ENCODE measurements around the gene AURKAIP1.

Gene AURKAIP1

DNA sequence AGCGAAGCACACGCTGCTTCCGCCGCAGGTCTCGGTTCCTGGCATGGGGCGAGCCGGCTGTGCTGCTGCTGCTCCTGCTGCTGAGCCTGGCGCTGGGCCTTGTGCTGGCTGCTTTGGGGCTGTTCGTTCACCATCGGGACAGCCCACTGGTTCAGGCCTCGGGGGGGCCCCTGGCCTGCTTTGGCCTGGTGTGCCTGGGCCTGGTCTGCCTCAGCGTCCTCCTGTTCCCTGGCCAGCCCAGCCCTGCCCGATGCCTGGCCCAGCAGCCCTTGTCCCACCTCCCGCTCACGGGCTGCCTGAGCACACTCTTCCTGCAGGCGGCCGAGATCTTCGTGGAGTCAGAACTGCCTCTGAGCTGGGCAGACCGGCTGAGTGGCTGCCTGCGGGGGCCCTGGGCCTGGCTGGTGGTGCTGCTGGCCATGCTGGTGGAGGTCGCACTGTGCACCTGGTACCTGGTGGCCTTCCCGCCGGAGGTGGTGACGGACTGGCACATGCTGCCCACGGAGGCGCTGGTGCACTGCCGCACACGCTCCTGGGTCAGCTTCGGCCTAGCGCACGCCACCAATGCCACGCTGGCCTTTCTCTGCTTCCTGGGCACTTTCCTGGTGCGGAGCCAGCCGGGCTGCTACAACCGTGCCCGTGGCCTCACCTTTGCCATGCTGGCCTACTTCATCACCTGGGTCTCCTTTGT, 41.3 kb downstream of the AURKAIP1 start:
- no peak for DNase-seq (ENCODE audit: low read depth in 2 of 2)

DNA sequence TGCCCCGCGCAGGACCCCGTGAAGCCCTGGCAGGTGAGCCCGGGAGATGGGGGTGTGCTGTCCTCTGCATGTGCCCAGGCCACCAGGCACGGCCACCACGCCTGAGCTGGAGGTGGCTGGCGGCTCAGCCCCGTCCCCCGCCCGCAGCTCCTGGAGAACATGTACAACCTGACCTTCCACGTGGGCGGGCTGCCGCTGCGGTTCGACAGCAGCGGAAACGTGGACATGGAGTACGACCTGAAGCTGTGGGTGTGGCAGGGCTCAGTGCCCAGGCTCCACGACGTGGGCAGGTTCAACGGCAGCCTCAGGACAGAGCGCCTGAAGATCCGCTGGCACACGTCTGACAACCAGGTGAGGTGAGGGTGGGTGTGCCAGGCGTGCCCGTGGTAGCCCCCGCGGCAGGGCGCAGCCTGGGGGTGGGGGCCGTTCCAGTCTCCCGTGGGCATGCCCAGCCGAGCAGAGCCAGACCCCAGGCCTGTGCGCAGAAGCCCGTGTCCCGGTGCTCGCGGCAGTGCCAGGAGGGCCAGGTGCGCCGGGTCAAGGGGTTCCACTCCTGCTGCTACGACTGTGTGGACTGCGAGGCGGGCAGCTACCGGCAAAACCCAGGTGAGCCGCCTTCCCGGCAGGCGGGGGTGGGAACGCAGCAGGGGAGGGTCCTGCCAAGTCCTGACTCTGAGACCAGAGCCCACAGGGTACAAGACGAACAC, 42.1 kb downstream of the AURKAIP1 start:
- no peak for DNase-seq (ENCODE audit: low read depth in 2 of 2)

DNA sequence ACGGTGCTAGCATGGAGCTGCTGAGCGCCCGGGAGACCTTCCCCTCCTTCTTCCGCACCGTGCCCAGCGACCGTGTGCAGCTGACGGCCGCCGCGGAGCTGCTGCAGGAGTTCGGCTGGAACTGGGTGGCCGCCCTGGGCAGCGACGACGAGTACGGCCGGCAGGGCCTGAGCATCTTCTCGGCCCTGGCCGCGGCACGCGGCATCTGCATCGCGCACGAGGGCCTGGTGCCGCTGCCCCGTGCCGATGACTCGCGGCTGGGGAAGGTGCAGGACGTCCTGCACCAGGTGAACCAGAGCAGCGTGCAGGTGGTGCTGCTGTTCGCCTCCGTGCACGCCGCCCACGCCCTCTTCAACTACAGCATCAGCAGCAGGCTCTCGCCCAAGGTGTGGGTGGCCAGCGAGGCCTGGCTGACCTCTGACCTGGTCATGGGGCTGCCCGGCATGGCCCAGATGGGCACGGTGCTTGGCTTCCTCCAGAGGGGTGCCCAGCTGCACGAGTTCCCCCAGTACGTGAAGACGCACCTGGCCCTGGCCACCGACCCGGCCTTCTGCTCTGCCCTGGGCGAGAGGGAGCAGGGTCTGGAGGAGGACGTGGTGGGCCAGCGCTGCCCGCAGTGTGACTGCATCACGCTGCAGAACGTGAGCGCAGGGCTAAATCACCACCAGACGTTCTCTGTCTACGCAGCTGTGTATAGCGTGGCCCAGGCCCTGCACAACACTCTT, 42.8 kb downstream of the AURKAIP1 start:
- DNase-seq (ENCODE audit: low read depth in 2 of 2): no peak

DNA sequence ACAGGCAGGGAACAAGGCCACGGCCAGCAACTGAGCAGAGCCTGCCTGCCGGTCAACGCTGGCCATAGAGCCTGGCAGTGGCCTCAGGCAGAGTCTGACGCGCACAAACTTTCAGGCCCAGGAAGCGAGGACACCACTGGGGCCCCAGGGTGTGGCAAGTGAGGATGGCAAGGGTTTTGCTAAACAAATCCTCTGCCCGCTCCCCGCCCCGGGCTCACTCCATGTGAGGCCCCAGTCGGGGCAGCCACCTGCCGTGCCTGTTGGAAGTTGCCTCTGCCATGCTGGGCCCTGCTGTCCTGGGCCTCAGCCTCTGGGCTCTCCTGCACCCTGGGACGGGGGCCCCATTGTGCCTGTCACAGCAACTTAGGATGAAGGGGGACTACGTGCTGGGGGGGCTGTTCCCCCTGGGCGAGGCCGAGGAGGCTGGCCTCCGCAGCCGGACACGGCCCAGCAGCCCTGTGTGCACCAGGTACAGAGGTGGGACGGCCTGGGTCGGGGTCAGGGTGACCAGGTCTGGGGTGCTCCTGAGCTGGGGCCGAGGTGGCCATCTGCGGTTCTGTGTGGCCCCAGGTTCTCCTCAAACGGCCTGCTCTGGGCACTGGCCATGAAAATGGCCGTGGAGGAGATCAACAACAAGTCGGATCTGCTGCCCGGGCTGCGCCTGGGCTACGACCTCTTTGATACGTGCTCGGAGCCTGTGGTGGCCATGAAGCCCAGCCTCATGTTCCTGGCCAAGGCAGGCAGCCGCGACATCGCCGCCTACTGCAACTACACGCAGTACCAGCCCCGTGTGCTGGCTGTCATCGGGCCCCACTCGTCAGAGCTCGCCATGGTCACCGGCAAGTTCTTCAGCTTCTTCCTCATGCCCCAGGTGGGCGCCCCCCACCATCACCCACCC, 43.7 kb downstream of the AURKAIP1 start, which contains the start of gene TAS1R3:
Gene TAS1R3, plus strand, starts transcription at position 213 of the 898 bp plus-strand sequence. Its CDS starts 66 bp downstream, at position 279.
- DNase-seq (ENCODE audit: low read depth in 2 of 2): no peak

DNA sequence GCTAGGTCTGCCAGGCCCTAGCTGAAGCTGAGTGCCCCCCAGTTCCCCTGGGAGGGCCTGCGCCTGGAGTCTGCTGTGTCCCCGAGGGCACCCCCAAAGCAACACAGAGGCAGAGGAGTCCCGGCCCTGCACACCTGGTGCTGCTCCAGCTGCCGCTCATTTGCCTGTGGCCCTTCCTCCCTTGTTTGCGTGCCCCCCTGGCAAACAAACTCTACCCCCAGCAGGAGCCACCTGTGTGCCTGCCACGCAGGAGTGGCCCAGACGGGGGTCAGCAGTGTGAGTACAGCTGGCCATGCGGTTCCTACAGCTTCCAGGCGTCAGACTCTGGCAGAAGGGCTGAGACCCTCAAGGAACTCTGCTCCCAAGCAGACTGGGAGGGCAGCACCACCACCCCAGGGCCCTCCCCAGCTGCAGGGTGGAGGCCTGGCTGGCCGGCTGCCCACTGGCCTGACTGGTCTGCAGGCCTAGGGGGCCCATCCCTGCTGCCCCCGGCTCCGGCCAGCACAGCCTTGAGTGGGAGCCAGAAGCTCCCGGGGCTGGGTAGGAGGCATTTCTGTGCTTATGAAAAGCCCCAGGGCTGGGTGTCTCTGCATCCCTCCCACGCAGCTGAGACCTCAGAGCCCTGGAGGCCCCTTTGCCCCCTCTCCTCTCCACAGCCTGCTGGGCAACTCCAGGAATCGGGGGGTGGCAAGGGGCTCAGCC, 44.5 kb downstream of the AURKAIP1 start:
- DNase-seq (ENCODE audit: low read depth in 2 of 2): no peak

- DNase-seq (ENCODE audit: low read depth in 2 of 2): no peak
Measured at GRCh38 chr1:1329304-1330210, 45.5 kb downstream of the AURKAIP1 start.

DNA sequence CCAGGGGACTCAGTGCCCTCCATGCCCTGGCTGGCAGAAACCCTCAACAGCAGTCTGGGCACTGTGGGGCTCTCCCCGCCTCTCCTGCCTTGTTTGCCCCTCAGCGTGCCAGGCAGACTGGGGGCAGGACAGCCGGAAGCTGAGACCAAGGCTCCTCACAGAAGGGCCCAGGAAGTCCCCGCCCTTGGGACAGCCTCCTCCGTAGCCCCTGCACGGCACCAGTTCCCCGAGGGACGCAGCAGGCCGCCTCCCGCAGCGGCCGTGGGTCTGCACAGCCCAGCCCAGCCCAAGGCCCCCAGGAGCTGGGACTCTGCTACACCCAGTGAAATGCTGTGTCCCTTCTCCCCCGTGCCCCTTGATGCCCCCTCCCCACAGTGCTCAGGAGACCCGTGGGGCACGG, 46.8 kb downstream of the AURKAIP1 start:
- no peak for DNase-seq (ENCODE audit: low read depth in 2 of 2)

GRCh38 chr1:1327291-1327690, 47.7 kb downstream of the AURKAIP1 start:
- DNase-seq (ENCODE audit: low read depth in 2 of 2): no peak

- no peak for DNase-seq (ENCODE audit: low read depth in 2 of 2)
Measured at GRCh38 chr1:1326075-1326605, 48.9 kb downstream of the AURKAIP1 start.

DNA sequence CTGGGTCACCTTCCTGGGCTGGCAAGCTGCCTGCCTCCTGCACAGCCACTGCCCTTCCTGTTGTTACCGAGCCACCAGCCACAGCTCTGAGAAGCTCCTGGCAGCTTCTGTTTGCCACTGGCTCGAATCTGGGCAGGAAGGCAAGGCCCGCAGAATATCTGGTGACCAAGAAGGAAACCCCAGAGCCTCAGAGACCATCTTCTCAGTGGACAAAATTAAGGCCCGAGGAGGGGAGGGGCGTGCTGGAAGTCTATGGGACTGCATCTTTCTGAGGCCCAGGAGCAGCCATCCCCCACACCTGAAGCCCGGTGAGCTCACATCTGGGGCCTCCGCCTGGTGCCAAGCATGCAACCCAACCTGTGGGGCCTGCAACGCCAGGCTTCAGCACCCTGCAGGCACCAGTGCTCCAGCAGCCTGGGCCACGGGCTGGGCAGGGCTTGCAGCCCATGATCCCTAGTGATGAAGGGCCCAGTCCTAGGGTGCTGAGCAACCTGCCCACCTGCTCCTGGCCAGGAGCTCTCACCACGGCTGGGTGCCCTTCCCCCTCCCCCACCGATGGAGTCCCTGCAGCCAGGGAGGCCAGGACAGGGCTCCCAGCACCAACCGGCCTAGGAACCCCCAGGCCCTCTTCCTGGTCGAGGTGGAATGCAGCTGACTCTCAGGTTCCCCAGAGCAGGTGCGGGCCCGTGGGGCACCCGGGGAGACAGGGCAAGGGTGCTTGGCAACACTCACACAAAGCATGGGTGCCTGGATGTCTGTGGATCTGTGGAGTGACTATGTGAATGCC, 49.5 kb downstream of the AURKAIP1 start:
- DNase-seq (ENCODE audit: low read depth in 2 of 2): no peak

- DNase-seq (ENCODE audit: low read depth in 2 of 2): peak; percentile 94 to 95
Measured at GRCh38 chr1:1324524-1325287, 50.3 kb downstream of the AURKAIP1 start, which contains the start of the genes CPTP and INTS11. Gene CPTP, plus strand, starts transcription at chr1:1324802. Its CDS starts 2,109 bp downstream, at chr1:1326911. Gene INTS11, minus strand, starts transcription at chr1:1324660. Its CDS starts 52 bp downstream, at chr1:1324608.

DNA sequence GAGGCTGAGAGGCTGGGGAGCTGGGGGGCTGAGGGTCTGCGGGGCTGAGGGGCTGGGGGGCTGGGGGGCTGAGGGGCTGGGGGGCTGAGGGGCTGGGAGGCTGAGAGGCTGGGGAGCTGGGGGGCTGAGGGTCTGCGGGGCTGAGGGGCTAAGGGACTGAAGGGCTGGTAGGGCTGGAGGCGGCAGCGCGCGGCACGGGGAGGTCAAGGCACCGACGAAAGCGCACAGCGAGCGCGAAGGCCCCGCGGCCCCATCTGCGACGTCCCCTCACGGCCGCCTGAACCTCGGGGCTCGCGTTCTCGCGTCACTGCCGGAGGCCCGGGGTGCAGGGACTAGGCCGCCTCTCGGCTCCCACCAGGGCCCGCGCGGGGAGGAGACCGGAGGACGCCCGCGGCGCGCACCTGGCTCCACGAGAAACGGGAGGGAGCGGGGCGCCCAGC, 50.9 kb downstream of the AURKAIP1 start:
- no peak for DNase-seq (ENCODE audit: low read depth in 2 of 2)
